IPS-18a (cell line): ENCODE data around the gene AGAP1.

Source experiments
- H3K27ac ChIP-seq: one replicate; pipeline ENCODE4 v1.5.1; 2013; ENCODE audit warnings: low read length
- H3K27me3 ChIP-seq: one replicate; pipeline ENCODE4 v1.6.1; 2013; ENCODE audit warnings: mild to moderate bottlenecking, low read length; ENCODE audit not compliant: control insufficient read depth, insufficient read depth
- H3K36me3 ChIP-seq: one replicate; pipeline ENCODE4 v1.6.1; 2013; ENCODE audit warnings: low read depth, low read length; ENCODE audit not compliant: control insufficient read depth
- H3K4me1 ChIP-seq: one replicate; pipeline ENCODE4 v1.6.1; 2013; ENCODE audit warnings: low read depth, low read length; ENCODE audit not compliant: control insufficient read depth
- H3K4me3 ChIP-seq: one replicate; pipeline ENCODE4 v1.5.1; 2013; ENCODE audit warnings: low read length
- H3K9ac ChIP-seq: one replicate; pipeline ENCODE4 v1.6.1; 2013; ENCODE audit warnings: mild to moderate bottlenecking, low read length, moderate library complexity
- H3K9me3 ChIP-seq: one replicate; pipeline ENCODE4 v1.6.1; 2013; ENCODE audit warnings: low read depth, low read length; ENCODE audit not compliant: control insufficient read depth

The AGAP1 gene

GRCh38 chr2:235766278-235766677, 272.4 kb downstream of the AGAP1 start:
- Histone ChIP-seq H3K27ac (no peak overlapping the region), H3K27me3 (no peaks in the 10 kb centered on the region), H3K9me3 (no peaks in the 10 kb centered on the region), H3K4me1 (no peaks in the 10 kb centered on the region), H3K9ac (no peak overlapping the region), H3K36me3 (no peaks in the 10 kb centered on the region), H3K4me3 (no peak overlapping the region)

- Histone ChIP-seq H3K27ac (no peak overlapping the region), H3K4me1 (peaks cover 9% of the 10 kb centered on the region), H3K36me3 (no peaks in the 10 kb centered on the region), H3K9me3 (no peaks in the 10 kb centered on the region), H3K27me3 (no peaks in the 10 kb centered on the region), H3K4me3 (no peak overlapping the region), H3K9ac (no peak overlapping the region)
Measured at GRCh38 chr2:235768606-235769005, 274.8 kb downstream of the AGAP1 start.

- H3K27ac ChIP-seq: no peak overlapping the region
- peaks cover 11% of the 10 kb centered on the region for H3K4me1 ChIP-seq
- H3K9ac ChIP-seq: no peak overlapping the region
- no peak overlapping the region for H3K4me3 ChIP-seq
- H3K36me3 ChIP-seq: no peaks in the 10 kb centered on the region
- no peaks in the 10 kb centered on the region for H3K27me3 ChIP-seq
- H3K9me3 ChIP-seq: no peaks in the 10 kb centered on the region
Measured at GRCh38 chr2:235769046-235769445, 275.2 kb downstream of the AGAP1 start.

GRCh38 chr2:235770909-235771820, 277.3 kb downstream of the AGAP1 start:
- Histone ChIP-seq H3K9me3 (no peaks in the 10 kb centered on the region), H3K4me1 (peaks cover 11% of the 10 kb centered on the region), H3K36me3 (no peaks in the 10 kb centered on the region), H3K4me3 (no peak overlapping the region), H3K27ac (no peak overlapping the region), H3K9ac (no peak overlapping the region), H3K27me3 (no peaks in the 10 kb centered on the region)

- H3K9me3 ChIP-seq: no peaks in the 10 kb centered on the region
- H3K4me3 ChIP-seq: peak overlapping the region; percentile 4
- peaks cover 11% of the 10 kb centered on the region for H3K4me1 ChIP-seq
- no peaks in the 10 kb centered on the region for H3K36me3 ChIP-seq
- H3K9ac ChIP-seq: no peak overlapping the region
- H3K27me3 ChIP-seq: no peaks in the 10 kb centered on the region
- H3K27ac ChIP-seq: no peak overlapping the region
Measured at GRCh38 chr2:235773188-235773928, 279.5 kb downstream of the AGAP1 start.

- peaks cover 11% of the 10 kb centered on the region for H3K4me1 ChIP-seq
Measured at GRCh38 chr2:235774153-235774870, 280.5 kb downstream of the AGAP1 start.

GRCh38 chr2:235776531-235776930, 282.7 kb downstream of the AGAP1 start:
- H3K4me1 ChIP-seq: peaks cover 11% of the 10 kb centered on the region
- H3K27me3 ChIP-seq: no peaks in the 10 kb centered on the region
- H3K36me3 ChIP-seq: no peaks in the 10 kb centered on the region
- no peak overlapping the region for H3K27ac ChIP-seq
- no peak overlapping the region for H3K9ac ChIP-seq
- H3K9me3 ChIP-seq: no peaks in the 10 kb centered on the region
- H3K4me3 ChIP-seq: no peak overlapping the region

More at GRCh38 chr2:235774153-235774870, 280.5 kb downstream of the AGAP1 start:
- H3K9me3 ChIP-seq: no peaks in the 10 kb centered on the region
- no peak overlapping the region for H3K4me3 ChIP-seq
- no peak overlapping the region for H3K27ac ChIP-seq
- no peaks in the 10 kb centered on the region for H3K36me3 ChIP-seq
- H3K9ac ChIP-seq: no peak overlapping the region
- no peaks in the 10 kb centered on the region for H3K27me3 ChIP-seq

- Histone ChIP-seq H3K36me3 (no peaks in the 10 kb centered on the region), H3K27me3 (no peaks in the 10 kb centered on the region), H3K4me1 (no peaks in the 10 kb centered on the region), H3K4me3 (no peak overlapping the region), H3K9me3 (no peaks in the 10 kb centered on the region), H3K9ac (no peak overlapping the region), H3K27ac (no peak overlapping the region)
Measured at GRCh38 chr2:235779444-235779896, 285.6 kb downstream of the AGAP1 start.

GRCh38 chr2:235780401-235780800, 286.6 kb downstream of the AGAP1 start:
- H3K36me3 ChIP-seq: no peaks in the 10 kb centered on the region
- no peak overlapping the region for H3K27ac ChIP-seq
- H3K9me3 ChIP-seq: no peaks in the 10 kb centered on the region
- no peak overlapping the region for H3K4me3 ChIP-seq
- no peak overlapping the region for H3K9ac ChIP-seq
- no peaks in the 10 kb centered on the region for H3K27me3 ChIP-seq
- no peaks in the 10 kb centered on the region for H3K4me1 ChIP-seq

GRCh38 chr2:235781775-235782174, 287.9 kb downstream of the AGAP1 start:
- no peaks in the 10 kb centered on the region for H3K9me3 ChIP-seq
- no peaks in the 10 kb centered on the region for H3K4me1 ChIP-seq
- no peak overlapping the region for H3K4me3 ChIP-seq
- H3K27me3 ChIP-seq: no peaks in the 10 kb centered on the region
- H3K36me3 ChIP-seq: no peaks in the 10 kb centered on the region
- H3K27ac ChIP-seq: no peak overlapping the region
- no peak overlapping the region for H3K9ac ChIP-seq

GRCh38 chr2:235784788-235785187, 290.9 kb downstream of the AGAP1 start:
- Histone ChIP-seq H3K27me3 (no peaks in the 10 kb centered on the region), H3K27ac (no peak overlapping the region), H3K36me3 (no peaks in the 10 kb centered on the region), H3K9ac (no peak overlapping the region), H3K4me1 (no peaks in the 10 kb centered on the region), H3K4me3 (no peak overlapping the region), H3K9me3 (no peaks in the 10 kb centered on the region)
